Suprapubic skin (tissue), 3 donors: ENCODE measurements around the gene GATA6.

Source experiments
- CTCF ChIP-seq, 2 donors: fragments of 200-600 bp in 1 of 2; fragments of 450-650 bp in 1 of 2; sonication (generic) in 1 of 2; IDR thresholded peaks; one replicate each; pipeline ENCODE4 v1.5.1; 2016 to 2019; ENCODE audit warnings: antibody characterized with exemption in 2 of 2, mild to moderate bottlenecking in 1 of 2, moderate library complexity in 1 of 2
- EP300 ChIP-seq: sonication (generic); formaldehyde crosslinking; IDR thresholded peaks from one replicate; pipeline ENCODE4 v1.6.1; 2017; ENCODE audit warnings: antibody characterized with exemption
- POLR2A ChIP-seq, 2 donors: fragments of 450-650 bp; IDR thresholded peaks; one replicate each; pipeline ENCODE4 v1.6.1; 2017; ENCODE audit warnings: antibody characterized with exemption in 2 of 2, mild to moderate bottlenecking in 2 of 2, moderate library complexity in 2 of 2

- no peak for TF ChIP-seq CTCF (IDR thresholded peaks at IDR 0.05)
- TF ChIP-seq POLR2A (IDR thresholded peaks at IDR 0.05), result no peak
- no peak for TF ChIP-seq EP300
Measured at GRCh38 chr18:22179631-22180030, 10.2 kb downstream of the GATA6 start.
